Motor neuron (in vitro differentiated cells): Measurements from ENCODE around the gene FUT6. TPM values are rescaled to one million over a fixed set of nuclear protein-coding genes. Genes with fewer than 3 reads are reported as not detected.
A peak's percentile ranks its signal among the peaks of the same experiment; 100 is the strongest.

ENCODE experiments used
- ATAC-seq, 8 experiments: fragments of 200-7000 bp; cut with Tn5 transposase; replicated peaks in 6 of 8; 2 replicates each; pipeline ENCODE4 v1.8.0; 2021; ENCODE audit warnings: mild to moderate bottlenecking in 8 of 8, moderate library complexity in 8 of 8
- H3K27ac ChIP-seq, 2 donors: fragments of 250-450 bp; sonication (Bioruptor Pico); 2 replicates each; pipeline ENCODE4 v1.9.0; 2021; ENCODE audit warnings: antibody characterized with exemption in 2 of 2, mild to moderate bottlenecking in 2 of 2, moderate library complexity in 1 of 2
- H3K4me1 ChIP-seq, 2 donors: fragments of 250-450 bp; sonication (Bioruptor Pico); replicated peaks in 1 of 2; 2 replicates each; pipeline ENCODE4 v1.6.1; 2021; ENCODE audit warnings: antibody characterized with exemption in 2 of 2, mild to moderate bottlenecking in 2 of 2, moderate library complexity in 1 of 2
- H3K4me3 ChIP-seq, 5 donors: fragments of 250-450 bp; sonication (Bioruptor Pico); 2 replicates each; pipeline ENCODE4 v1.9.0; 2021; ENCODE audit warnings: antibody characterized with exemption in 5 of 5, mild to moderate bottlenecking in 5 of 5, moderate library complexity in 4 of 5
- WGBS, 10 experiments: fragments of 450-650 bp; shearing (Covaris generic); methylation state at CpG; one replicate each; pipeline ENCODE4 v1.0.0; 2022; 5-methylcytosine and 5-hydroxymethylcytosine counted together
- in situ Hi-C, 9 experiments: fragments of 400-800 bp; cut with MboI; loops; one replicate each; pipeline ENCODE4 v1.15.0; 2021; ENCODE audit warnings: low sequenced_read_pairs in 9 of 9, low pct_unique_long_range_greater_than_20kb in 2 of 9; ENCODE audit not compliant: unreplicated experiment in 9 of 9
- total RNA-seq, 8 experiments: library from RNA; unstranded; fragments of 300-600 nt; gene quantifications; 2 replicates each; pipeline versions ENCODE4 v1.2.3 to v1.2.4, GENCODE V29; 2022

The FUT6 gene
- total RNA-seq, 8 experiments from 2014 or later: 0.35 to 2.2 (median 0.87) TPM; not detected in 1

DNA sequence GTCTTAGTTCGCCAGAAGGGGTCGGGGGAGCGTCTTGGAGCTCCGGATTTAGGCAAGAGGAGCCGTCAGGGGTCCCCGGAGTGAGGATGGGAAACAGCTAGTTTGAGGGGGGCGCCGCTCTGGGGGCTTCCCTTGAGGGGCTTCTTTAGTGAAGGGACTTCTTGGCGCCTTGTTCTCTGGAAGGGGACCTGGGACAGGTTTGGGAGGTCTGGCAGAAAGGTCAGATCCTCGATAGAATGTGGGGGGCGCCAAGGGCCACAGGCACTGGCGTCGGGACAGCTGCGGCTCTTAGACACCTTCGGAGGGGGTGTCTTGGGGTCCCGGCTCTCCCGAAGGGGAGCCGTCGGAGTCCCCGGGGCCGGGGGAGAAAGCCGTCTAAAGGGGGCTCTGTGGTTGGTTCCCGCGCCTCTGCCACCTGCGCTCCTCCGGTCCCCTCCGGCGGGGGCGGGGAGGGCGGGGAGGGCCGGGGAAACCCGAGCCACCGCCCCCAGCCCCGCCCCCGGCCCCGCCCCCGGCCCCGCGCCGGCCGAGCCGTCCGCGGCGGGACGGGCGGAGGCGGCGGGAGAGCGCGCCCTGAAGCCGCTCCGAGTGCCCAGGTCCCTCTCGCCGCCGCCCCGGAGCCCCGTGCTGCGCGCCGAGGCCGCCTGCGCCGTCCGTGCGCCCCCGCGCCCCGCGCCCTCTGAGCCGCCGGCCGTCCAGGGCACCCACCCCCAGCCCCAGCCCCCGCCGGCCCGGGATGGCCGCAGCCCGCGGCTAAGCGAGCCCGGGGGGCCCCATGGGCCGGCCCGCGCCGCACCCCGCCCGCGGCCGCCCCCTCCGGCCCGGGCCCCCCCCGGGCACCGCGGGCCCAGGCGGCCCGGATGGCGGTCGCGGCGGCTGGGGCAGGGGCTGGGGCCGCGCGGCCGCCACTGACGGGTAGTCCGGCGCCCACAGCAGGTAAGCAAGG lies 34.7 kb downstream of the FUT6 start, which contains the start of gene NRTN:
NRTN (plus strand) TSS at position 552 of the 946 bp plus-strand sequence. CDS start 19,099 bp downstream, outside the sequence.
- H3K4me3 ChIP-seq: peak within 1 kb of the TSS; percentile 16 to 37 (median 32)
- 0% methylated on average over 3 of the region's 107 CpGs; no CpG with 5 or more reads in 9 of the 10 experiments for WGBS, 10 experiments

DNA sequence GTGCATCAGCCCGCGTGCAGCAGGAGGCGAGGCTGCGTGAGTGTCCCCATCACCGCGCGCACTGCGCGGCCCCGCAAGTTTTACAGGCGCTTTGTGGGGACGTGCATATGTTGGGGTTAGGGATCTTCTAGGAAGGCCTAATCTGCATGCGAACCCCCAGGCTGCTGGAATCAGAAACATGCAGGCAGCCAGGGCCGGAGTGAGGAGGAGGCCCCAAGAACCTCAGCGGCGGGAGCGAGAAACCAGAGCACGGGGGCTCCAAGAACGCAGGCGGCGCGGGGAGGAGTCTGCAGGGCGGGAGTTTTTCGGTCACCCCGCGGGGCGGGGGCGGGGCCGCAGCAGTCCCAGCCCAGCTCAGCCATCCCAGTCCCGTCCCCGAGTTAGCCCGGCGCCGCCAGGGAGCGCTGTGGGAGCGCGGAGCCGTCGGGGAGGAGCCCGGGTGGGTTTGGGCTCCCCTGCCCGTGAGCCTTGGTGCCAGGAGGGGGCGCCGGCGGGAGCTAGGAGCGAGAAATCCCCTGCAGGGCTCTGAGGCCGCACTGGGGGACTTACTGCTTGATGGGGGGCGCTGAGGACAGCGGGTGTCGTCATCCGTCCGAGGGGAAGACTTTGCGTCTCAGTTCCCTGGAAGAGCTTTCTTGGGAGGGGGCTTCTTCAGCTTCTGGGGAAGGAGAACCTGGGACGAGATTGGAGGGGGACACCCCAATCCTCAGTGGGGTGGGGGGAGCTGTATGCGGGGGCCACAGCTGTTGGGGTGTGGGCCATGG lies 35.6 kb downstream of the FUT6 start:
- in situ Hi-C loops: loop anchor here in 1 of 9 experiments (10.0 to 25.0 kb wide), 2 partner anchors 81 to 208 kb away; no protein-coding TSS in a partner anchor
- peaks cover 11 to 26% of the 10 kb centered on the region in 2 donors for H3K4me1 ChIP-seq
- H3K4me3 ChIP-seq: peak overlapping the region in 1 of 5 donors; percentile 37
- no peak overlapping the region for H3K27ac ChIP-seq
- 14 to 35% methylated on average over 10 to 12 of the region's 54 CpGs; no CpG with 5 or more reads in 8 of the 10 experiments for WGBS, 10 experiments
- ATAC-seq: peak; percentile 72 to 91 (median 75)

More for the DNA sequence above, 34.7 kb downstream of the FUT6 start, which contains the start of gene NRTN:
- H3K4me1 ChIP-seq: peaks cover 11 to 26% of the 10 kb centered on the region in 2 donors
- ATAC-seq: peak in 4 of 8 experiments; percentile 0 to 11 (median 6)
- peak within 1 kb of the TSS in 1 of 2 donors; percentile 36 for H3K27ac ChIP-seq
- in situ Hi-C loops: loop anchor here in 1 of 9 experiments (10.0 to 25.0 kb wide), 2 partner anchors 80 to 208 kb away; no protein-coding TSS in a partner anchor

DNA sequence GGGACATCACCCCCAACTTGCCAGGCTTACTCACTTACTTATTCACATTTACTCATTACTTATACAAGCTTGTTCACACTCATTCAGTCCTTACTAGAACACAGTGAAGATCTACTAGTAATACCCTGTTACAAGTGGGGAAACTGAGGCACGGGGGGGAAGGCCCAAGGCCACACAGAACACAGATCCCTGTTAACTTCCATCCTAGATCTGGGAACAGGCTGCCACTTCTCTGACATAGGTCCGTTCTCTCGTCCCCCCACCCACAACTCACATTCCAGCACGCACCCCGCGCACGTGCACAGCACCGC lies 36.1 kb downstream of the FUT6 start:
- Histone ChIP-seq H3K27ac (no peak overlapping the region), H3K4me1 (peaks cover 11 to 26% of the 10 kb centered on the region in 2 donors), H3K4me3 (no peak overlapping the region)
- ATAC-seq: no peak
- in situ Hi-C loops: loop anchor here in 1 of 9 experiments (10.0 to 25.0 kb wide), 2 partner anchors 81 to 209 kb away; no protein-coding TSS in a partner anchor
- 0 to 42% methylated on average over 1 to 7 of the region's 8 CpGs; no CpG with 5 or more reads in 8 of the 10 experiments for WGBS, 10 experiments

DNA sequence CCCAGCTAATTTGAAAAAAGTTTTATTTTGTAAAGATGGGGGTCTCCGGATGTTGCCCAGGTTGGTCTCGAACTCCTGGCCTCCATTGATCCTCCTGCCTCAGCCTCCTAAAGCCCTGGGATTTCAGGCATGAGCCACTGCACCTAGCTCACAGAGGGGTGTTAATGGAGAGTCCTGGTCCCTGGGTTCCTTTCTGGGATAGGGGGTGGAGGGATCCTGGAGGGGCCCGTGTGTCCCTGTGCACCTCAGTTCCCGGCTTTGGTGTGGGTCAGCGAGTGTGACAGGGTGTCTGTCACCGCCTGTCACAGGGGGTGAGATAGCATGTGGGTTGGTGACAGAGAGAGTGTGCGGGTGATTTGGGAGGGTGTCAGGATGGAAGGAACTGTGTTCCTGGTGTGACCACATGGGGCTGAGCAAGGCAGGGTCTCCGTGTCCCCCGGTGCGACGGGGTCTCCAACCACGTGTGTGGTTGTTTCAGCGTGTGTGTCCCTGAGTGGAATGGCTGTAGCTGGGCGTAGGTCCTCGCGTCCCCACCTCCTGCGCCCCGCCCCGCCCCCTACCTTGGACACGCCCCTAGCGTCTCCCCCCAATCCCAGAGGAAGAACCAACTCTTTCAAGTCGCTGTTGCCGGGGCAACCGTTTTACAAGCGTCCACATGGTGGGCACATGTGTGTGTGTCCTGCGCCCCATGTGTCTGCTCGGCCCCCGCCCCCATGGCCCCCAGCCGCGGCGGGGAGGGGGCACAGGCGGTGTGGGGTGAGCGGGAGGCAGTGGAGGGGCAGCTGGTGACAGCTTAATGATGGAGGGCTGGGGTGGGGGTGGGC lies 37.5 kb downstream of the FUT6 start:
- peak in 7 of 8 experiments; percentile 37 to 65 (median 45) for ATAC-seq
- 0 to 100% (median 10%) methylated on average over 1 to 4 of the region's 33 CpGs; no CpG with 5 or more reads in 4 of the 10 experiments for WGBS, 10 experiments
- in situ Hi-C loops: loop anchor here in 1 of 9 experiments (10.0 to 25.0 kb wide), 2 partner anchors 83 to 210 kb away; no protein-coding TSS in a partner anchor

DNA sequence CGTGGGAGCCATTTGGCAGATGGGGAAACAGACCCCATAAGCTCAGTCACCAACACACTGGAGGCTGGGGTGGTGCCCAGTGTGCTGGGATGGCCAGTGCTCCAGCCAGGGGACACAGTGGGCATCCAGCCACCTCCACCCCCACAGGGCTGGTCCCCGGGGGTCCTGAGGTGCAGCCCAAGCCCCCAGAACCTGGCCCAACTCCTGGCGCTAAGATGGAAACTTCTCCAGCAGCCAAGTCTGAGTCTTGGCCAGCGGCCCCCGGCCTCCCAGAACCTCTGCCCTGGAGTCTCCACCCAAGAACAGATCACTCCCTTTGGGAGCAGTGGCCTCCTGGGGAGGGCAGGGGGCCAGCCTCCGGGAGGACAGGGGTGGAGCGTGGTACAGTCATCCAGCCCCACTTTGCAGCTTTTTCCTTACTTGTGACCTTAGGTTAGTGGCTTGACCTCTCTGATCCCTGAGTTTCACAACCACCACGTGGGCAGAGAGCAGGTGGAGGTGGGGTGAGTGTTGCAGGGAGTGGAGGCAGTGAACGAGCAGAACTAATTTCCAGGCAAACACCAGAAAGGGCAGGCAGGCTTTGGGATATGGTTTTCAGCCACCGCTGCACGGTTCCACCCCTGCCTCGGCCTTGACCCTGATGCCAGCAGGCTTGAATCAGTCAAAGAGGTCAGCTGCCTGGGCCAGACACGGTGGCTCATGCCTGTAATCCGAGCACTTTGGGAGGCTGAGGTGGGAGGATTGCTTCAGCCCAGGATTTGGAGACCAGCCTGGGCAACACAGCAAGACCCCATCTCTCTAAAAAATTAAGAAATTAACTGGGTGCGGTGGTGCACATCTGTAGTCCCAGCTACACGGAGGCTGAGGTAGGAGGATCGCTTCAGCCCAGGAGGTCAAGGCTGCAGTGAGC lies 38.9 kb downstream of the FUT6 start:
- in situ Hi-C loops: loop anchor here in 1 of 9 experiments (10.0 to 25.0 kb wide), 2 partner anchors 84 to 212 kb away; no protein-coding TSS in a partner anchor
- peaks cover 5 to 19% of the 10 kb centered on the region in 2 donors for H3K4me1 ChIP-seq
- H3K4me3 ChIP-seq: no peak overlapping the region
- no peak overlapping the region for H3K27ac ChIP-seq
- ATAC-seq: peak in 1 of 8 experiments; percentile 7
- 20 to 100% (median 69%) methylated on average over 1 to 6 of the region's 17 CpGs; no CpG with 5 or more reads in 4 of the 10 experiments for WGBS, 10 experiments

More for the DNA sequence above, 37.5 kb downstream of the FUT6 start:
- no peak overlapping the region for H3K4me3 ChIP-seq
- peak overlapping the region in 1 of 2 donors; percentile 0 for H3K27ac ChIP-seq
- peaks cover 11 to 26% of the 10 kb centered on the region in 2 donors for H3K4me1 ChIP-seq

DNA sequence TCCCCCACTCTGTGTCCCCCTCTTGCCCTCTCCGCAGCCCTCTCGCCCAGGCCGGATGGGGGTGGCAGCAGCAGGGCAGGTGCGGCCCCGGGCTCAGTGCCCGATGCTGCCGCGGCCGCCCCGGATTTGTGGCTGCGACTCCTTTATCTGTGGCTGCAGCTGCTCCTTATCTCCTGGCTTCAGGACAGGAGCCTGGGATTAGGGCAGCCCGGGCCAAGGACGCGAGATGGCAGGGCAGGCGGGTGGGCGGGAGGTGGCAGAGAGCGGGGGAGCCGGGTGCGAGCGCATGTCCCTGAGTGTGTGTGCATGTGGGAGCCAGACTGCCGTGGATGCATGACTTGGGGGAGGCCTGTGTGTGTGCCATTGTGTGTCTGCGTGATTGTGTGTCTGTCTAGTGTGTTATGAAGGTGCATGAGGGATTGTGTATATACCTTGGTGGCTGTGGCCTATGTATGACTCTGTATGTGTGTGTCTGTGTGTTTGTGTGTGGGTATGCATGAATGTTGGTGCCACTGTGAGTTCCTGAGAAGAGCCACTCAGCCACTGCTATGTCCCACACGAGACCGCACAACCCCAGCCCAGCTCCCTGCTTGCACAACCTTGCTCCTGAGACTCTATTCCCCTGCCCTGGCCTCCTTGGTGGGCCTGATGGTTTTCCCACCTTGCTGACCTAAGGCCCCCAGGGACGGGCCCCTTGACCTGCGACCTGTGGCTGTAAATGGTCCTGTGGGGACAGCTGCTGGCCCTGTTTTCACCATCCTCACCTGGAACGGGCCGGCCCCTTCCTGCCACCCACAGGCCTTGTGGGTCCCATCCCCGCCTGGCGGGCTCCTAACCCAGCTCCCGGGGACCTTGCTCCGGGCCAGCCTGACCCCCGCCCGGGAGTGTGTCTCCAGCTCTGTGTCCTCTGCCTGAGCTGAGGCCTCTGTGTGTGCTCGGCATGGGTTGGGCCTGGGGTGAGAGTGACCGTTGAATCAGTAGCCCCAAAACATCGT lies 40.0 kb downstream of the FUT6 start:
- WGBS, 10 experiments: 36 to 85% (median 59%) methylated on average over 1 to 6 of the region's 37 CpGs; no CpG with 5 or more reads in 6 of the 10 experiments
- in situ Hi-C loops: loop anchor here in 1 of 9 experiments (10.0 to 25.0 kb wide), 2 partner anchors 85 to 213 kb away; no protein-coding TSS in a partner anchor
- no peak for ATAC-seq
- peaks cover 5 to 17% of the 10 kb centered on the region in 2 donors for H3K4me1 ChIP-seq
- no peak overlapping the region for H3K27ac ChIP-seq
- no peak overlapping the region for H3K4me3 ChIP-seq

DNA sequence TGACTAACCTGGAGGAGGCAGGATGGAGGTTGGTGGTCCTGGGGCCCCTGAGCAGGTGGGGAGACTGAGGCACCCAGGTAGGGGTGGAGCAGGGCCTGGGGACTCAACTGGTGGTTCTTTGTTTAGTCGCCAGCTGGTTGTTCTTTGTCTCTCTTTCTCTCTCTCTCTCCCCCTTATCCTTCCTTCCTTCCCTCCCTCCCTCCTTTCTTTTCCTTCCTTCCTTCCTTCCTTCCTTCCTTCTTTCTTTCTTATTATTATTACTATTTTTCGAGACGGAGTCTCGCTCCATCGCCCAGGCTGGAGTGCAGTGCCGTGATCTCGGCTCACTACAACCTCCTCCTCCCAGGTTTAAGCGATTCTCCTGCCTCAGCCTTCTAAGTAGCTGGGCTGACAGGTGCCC lies 41.3 kb downstream of the FUT6 start:
- no peak overlapping the region for H3K4me3 ChIP-seq
- H3K4me1 ChIP-seq: peaks cover 5 to 11% of the 10 kb centered on the region in 2 donors
- WGBS, 10 experiments: 60 to 100% (median 85%) methylated on average over 1 to 8 of the region's 8 CpGs; no CpG with 5 or more reads in 3 of the 10 experiments
- H3K27ac ChIP-seq: no peak overlapping the region
- no peak for ATAC-seq
- in situ Hi-C loops: no loop called here

DNA sequence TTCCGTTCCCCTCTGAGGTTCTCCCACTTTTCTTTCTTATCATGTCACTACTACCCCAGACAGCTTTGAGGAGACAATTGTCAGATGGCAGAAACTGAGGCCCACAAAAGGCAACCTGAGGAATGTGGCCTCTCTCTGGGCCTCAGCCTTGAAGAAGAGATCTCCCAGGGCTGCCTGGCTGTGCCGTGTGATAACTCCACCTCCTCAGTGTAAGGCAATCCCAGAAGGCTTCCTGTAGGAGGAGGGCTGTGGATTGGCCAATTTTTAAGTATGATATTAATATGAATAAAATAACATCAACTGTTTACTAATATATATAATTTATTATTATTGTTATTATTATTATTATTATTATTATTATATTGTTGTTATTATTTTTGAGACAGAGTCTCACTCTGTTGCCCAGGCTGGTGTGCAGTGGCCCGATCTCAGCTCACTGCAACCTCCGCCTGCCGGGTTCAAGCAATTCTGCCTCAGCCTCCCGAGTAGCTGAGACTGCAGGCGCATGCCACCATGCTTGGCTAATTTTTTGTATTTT lies 44.1 kb downstream of the FUT6 start:
- WGBS, 10 experiments: 61 to 100% (median 83%) methylated on average over 1 to 5 of the region's 7 CpGs; no CpG with 5 or more reads in 3 of the 10 experiments
- ATAC-seq: no peak
- no peak overlapping the region for H3K4me3 ChIP-seq
- no peak overlapping the region for H3K27ac ChIP-seq
- H3K4me1 ChIP-seq: peaks cover 0 to 4% of the 10 kb centered on the region in 2 donors
- in situ Hi-C loops: no loop called here

DNA sequence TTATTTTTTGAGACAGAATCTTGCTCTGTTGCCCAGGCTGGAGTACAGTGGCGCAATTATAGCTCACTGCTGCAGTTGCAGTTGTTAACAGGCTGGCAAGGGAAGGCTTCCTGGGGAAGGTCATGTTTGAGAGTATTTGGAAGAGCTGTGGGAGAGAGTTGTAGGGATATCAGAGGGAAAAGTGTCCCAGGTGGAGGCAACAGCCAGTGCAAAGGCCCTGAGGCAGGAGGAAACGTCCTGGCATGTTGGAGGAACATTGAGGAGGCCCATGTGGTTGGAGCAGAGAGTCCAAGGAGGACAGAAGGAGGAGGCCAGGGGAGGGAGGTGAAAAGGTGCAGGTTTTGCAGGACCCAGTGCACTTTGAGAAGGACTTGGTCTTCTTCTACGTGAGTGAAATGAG lies 46.3 kb downstream of the FUT6 start:
- 67 to 100% (median 98%) methylated on average over 1 to 3 of the region's 3 CpGs for WGBS, 10 experiments
- H3K4me3 ChIP-seq: no peak overlapping the region
- in situ Hi-C loops: no loop called here
- H3K4me1 ChIP-seq: peaks cover 3 to 4% of the 10 kb centered on the region in 2 donors
- H3K27ac ChIP-seq: no peak overlapping the region
- no peak for ATAC-seq

DNA sequence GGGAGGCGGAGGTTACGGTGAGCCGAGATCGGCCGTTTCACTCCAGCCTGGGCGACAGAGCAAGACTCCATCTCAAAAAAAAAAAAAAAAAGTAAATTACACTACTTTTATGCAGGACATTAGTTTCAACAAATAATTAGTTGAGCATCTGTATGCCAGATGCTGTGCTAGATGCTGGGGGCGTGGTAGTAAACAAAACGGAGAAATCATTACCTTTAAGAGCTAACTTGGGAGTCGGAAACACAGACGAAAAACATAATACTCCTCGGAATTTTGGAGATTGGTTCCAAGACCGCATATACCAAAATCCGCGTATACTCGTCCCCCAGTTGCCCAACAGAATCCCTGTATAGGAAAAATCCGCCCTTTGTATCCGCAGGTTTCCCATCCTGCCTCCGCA lies 47.3 kb downstream of the FUT6 start:
- 6 to 100% (median 93%) methylated on average over 1 to 17 of the region's 18 CpGs; no CpG with 5 or more reads in 1 of the 10 experiments for WGBS, 10 experiments
- no peak for ATAC-seq
- in situ Hi-C loops: no loop called here

More for the DNA sequence above, 47.3 kb downstream of the FUT6 start:
- Histone ChIP-seq H3K4me1 (peaks cover 3 to 4% of the 10 kb centered on the region in 2 donors), H3K4me3 (no peak overlapping the region), H3K27ac (no peak overlapping the region)
